OCI-LY7 (cell line): Measurements from ENCODE around the gene EPHA6.

Source experiments
- CTCF ChIP-seq: fragments of 200-600 bp; sonication (generic); conservative IDR thresholded peaks from 2 replicates; pipeline ENCODE4 v1.5.1; 2014; ENCODE audit warnings: mild to moderate bottlenecking, antibody characterized with exemption, low read length, moderate library complexity, mixed read lengths
- EZH2phosphoT487 ChIP-seq: fragments of 200-600 bp; sonication (generic); IDR thresholded peaks from 2 replicates; pipeline ENCODE4 v1.6.1; 2018; ENCODE audit warnings: low read depth, borderline replicate concordance, mild to moderate bottlenecking, mixed run types, antibody characterized with exemption, low read length, moderate library complexity, mixed read lengths

GRCh38 chr3:97102641-97103040 lies 288.2 kb downstream of the EPHA6 start:
- TF ChIP-seq CTCF = no peak
- no peak for TF ChIP-seq EZH2phosphoT487
